GM19043 (cell line): Measurements from ENCODE around the gene DUSP16.
"Not testable (repeated sequence)": the region's sequence is repeated elsewhere in the genome, so short reads cannot be mapped to it uniquely, and the experiment has no call there.

Experiments used
- ATAC-seq: cut with Tn5 transposase; IDR thresholded peaks from one replicate; pipeline ENCODE4 v1.9.1; 2021; ENCODE audit warnings: low read depth; ENCODE audit not compliant: unreplicated experiment

Gene DUSP16

GRCh38 chr12:12585115-12585863 is 22.6 kb upstream of the DUSP16 start:
- no peak for ATAC-seq

GRCh38 chr12:12583510-12584178 is 21.0 kb upstream of the DUSP16 start:
- ATAC-seq = no peak

- ATAC-seq = peak; percentile 86
These were observed 20.2 kb upstream of the DUSP16 start for GRCh38 chr12:12582895-12583303.

GRCh38 chr12:12582193-12582881 is 19.7 kb upstream of the DUSP16 start:
- peak; percentile 37 for ATAC-seq

- ATAC-seq = not testable (repeated sequence)
These were observed 18.1 kb upstream of the DUSP16 start for GRCh38 chr12:12580716-12581115.

GRCh38 chr12:12577786-12578185 is 15.1 kb upstream of the DUSP16 start:
- ATAC-seq = no peak

GRCh38 chr12:12572659-12573058 is 10.0 kb upstream of the DUSP16 start:
- ATAC-seq = no peak

- not testable (repeated sequence) for ATAC-seq
These were observed 3.3 kb upstream of the DUSP16 start for GRCh38 chr12:12565971-12566370.

- ATAC-seq = no peak
These were observed 2.2 kb upstream of the DUSP16 start for GRCh38 chr12:12564911-12565310.

GRCh38 chr12:12563290-12563928 is 746 bp upstream of the DUSP16 start:
- ATAC-seq = no peak

GRCh38 chr12:12562016-12562483 is 613 bp downstream of the DUSP16 start:
- ATAC-seq = no peak

GRCh38 chr12:12561371-12562015 is 1.2 kb downstream of the DUSP16 start:
- ATAC-seq = no peak

GRCh38 chr12:12560587-12561370 is 1.9 kb downstream of the DUSP16 start:
- ATAC-seq = no peak

- ATAC-seq = no peak
These were observed 2.9 kb downstream of the DUSP16 start for GRCh38 chr12:12559719-12560296.

- ATAC-seq = no peak
These were observed 4.4 kb downstream of the DUSP16 start for GRCh38 chr12:12558291-12558690.

- no peak for ATAC-seq
These were observed 4.9 kb downstream of the DUSP16 start for GRCh38 chr12:12557733-12558132.

GRCh38 chr12:12555656-12556055 is 7.0 kb downstream of the DUSP16 start:
- ATAC-seq = no peak

GRCh38 chr12:12553208-12553785 is 9.4 kb downstream of the DUSP16 start:
- ATAC-seq = no peak

GRCh38 chr12:12551115-12551514 is 11.5 kb downstream of the DUSP16 start:
- no peak for ATAC-seq
